IMR-90 (cell line): ENCODE data around the gene FBN1. TPM values are rescaled to one million over a fixed set of nuclear protein-coding genes. Genes with fewer than 3 reads are reported as not detected.

Experiments used
- ATAC-seq: fragments of 200-7000 bp; cut with Tn5 transposase; 2 replicates; pipeline ENCODE4 v1.9.1; 2020; ENCODE audit warnings: low read depth, mild to moderate bottlenecking, moderate library complexity
- BruUV-seq: library from RNA; stranded (reverse); fragments of 400-500 nt; replicated peaks from 2 replicates; lab custom pipeline; 2021; lab: Mats Ljungman, UMichigan
- CTCF ChIA-PET: fragments of 300-600 bp; formaldehyde crosslinking; extraction: SDS; loops from one replicate; lab custom pipeline; 2021; ENCODE audit warnings: antibody characterized with exemption; lab: Yijun Ruan, JAX
- POLR2A ChIA-PET: fragments of 300-600 bp; sonication (Branson Sonifier 250); formaldehyde crosslinking; loops from one replicate; lab custom pipeline; 2022; ENCODE audit warnings: antibody characterized with exemption; ENCODE audit not compliant: unreplicated experiment; lab: Charles Lee
- DNase-seq: peaks from one replicate; pipeline ENCODE4 v3.0.0; 2013
- H2AFZ ChIP-seq: replicated peaks from 2 replicates; pipeline ENCODE3; 2013; ENCODE audit warnings: low read length, mild to moderate bottlenecking; ENCODE audit not compliant: poor library complexity
- H2AK5ac ChIP-seq: 2 replicates; pipeline ENCODE4 v1.6.1; 2013; ENCODE audit warnings: low read depth, low read length, inconsistent platforms
- H2AK9ac ChIP-seq: replicated peaks from 2 replicates; pipeline ENCODE3; 2013; ENCODE audit warnings: mild to moderate bottlenecking, low read depth, low read length, moderate library complexity; ENCODE audit not compliant: poor library complexity
- H2BK120ac ChIP-seq: 2 replicates; pipeline ENCODE4 v1.6.1; 2013; ENCODE audit warnings: low read depth, low read length, inconsistent platforms
- H2BK15ac ChIP-seq: 3 replicates; pipeline ENCODE4 v1.6.1; 2013; ENCODE audit warnings: low read depth, low read length, inconsistent platforms
- H2BK20ac ChIP-seq: 2 replicates; pipeline ENCODE4 v1.6.1; 2013; ENCODE audit warnings: low read depth, mild to moderate bottlenecking, inconsistent platforms, low read length, moderate library complexity
- H2BK5ac ChIP-seq: 2 replicates; pipeline ENCODE4 v1.6.1; 2013; ENCODE audit warnings: mild to moderate bottlenecking, low read depth, low read length, inconsistent platforms; ENCODE audit not compliant: poor library complexity, severe bottlenecking
- H3K14ac ChIP-seq: replicated peaks from 2 replicates; pipeline ENCODE4 v1.6.1; 2013; ENCODE audit warnings: low read depth, low read length, inconsistent platforms
- H3K18ac ChIP-seq: 2 replicates; pipeline ENCODE4 v1.6.1; 2013; ENCODE audit warnings: low read depth, low read length, control low read depth
- H3K23ac ChIP-seq: 2 replicates; pipeline ENCODE4 v1.6.1; 2013; ENCODE audit warnings: low read depth, low read length, inconsistent platforms
- H3K27ac ChIP-seq: 2 replicates; pipeline ENCODE4 v1.5.1; 2013; ENCODE audit warnings: mild to moderate bottlenecking, control low read depth, low read length; ENCODE audit not compliant: insufficient read depth
- H3K27me3 ChIP-seq: 2 replicates; pipeline ENCODE4 v1.6.1; 2013; ENCODE audit warnings: low read length; ENCODE audit not compliant: control insufficient read depth, insufficient read depth
- H3K36me3 ChIP-seq: 2 replicates; pipeline ENCODE4 v1.6.1; 2013; ENCODE audit warnings: low read length, mixed read lengths; ENCODE audit not compliant: control insufficient read depth, insufficient read depth
- H3K4ac ChIP-seq: 2 replicates; pipeline ENCODE4 v1.6.1; 2013; ENCODE audit warnings: low read depth, low read length, inconsistent platforms
- H3K4me1 ChIP-seq: 2 replicates; pipeline ENCODE4 v1.6.1; 2013; ENCODE audit warnings: low read length, mixed read lengths; ENCODE audit not compliant: control insufficient read depth, insufficient read depth
- H3K4me2 ChIP-seq: 2 replicates; pipeline ENCODE4 v1.6.1; 2013; ENCODE audit warnings: low read depth, mild to moderate bottlenecking, control low read depth, low read length, moderate library complexity
- H3K4me3 ChIP-seq: 2 replicates; pipeline ENCODE4 v1.5.1; 2013; ENCODE audit warnings: low read depth, mild to moderate bottlenecking, control low read depth, low read length, moderate library complexity; ENCODE audit not compliant: insufficient read depth
- H3K56ac ChIP-seq: 2 replicates; pipeline ENCODE4 v1.6.1; 2013; ENCODE audit warnings: low read length, inconsistent platforms; ENCODE audit not compliant: insufficient read depth; ENCODE audit errors: extremely low read depth
- H3K79me1 ChIP-seq, 2 experiments: 2 replicates each; pipeline ENCODE4 v1.6.1; 2013; ENCODE audit warnings: low read length in 2 of 2, inconsistent platforms in 1 of 2, low read depth in 1 of 2
- H3K9ac ChIP-seq: 2 replicates; pipeline ENCODE4 v1.6.1; 2013; ENCODE audit warnings: low read depth, low read length, control low read depth
- H3K9me1 ChIP-seq: 2 replicates; pipeline ENCODE4 v1.6.1; 2013; ENCODE audit warnings: low read length, inconsistent platforms; ENCODE audit not compliant: insufficient read depth
- H3K9me3 ChIP-seq: 2 replicates; pipeline ENCODE4 v1.6.1; 2013; ENCODE audit warnings: low read length; ENCODE audit not compliant: control insufficient read depth, insufficient read depth
- H4K20me1 ChIP-seq: 2 replicates; pipeline ENCODE4 v1.6.1; 2013; ENCODE audit warnings: low read length, inconsistent platforms; ENCODE audit not compliant: insufficient read depth
- H4K5ac ChIP-seq: 2 replicates; pipeline ENCODE4 v1.6.1; 2013; ENCODE audit warnings: mild to moderate bottlenecking, low read depth, low read length, control low read depth
- H4K8ac ChIP-seq, 2 experiments: 2 replicates each; pipeline ENCODE4 v1.6.1; 2013; ENCODE audit warnings: low read depth in 2 of 2, low read length in 2 of 2, control low read depth in 1 of 2, inconsistent platforms in 1 of 2
- H4K91ac ChIP-seq: 2 replicates; pipeline ENCODE4 v1.6.1; 2013; ENCODE audit warnings: low read depth, low read length, inconsistent platforms; ENCODE audit not compliant: insufficient read depth
- BHLHE40 ChIP-seq: fragments of 150-350 bp; IDR thresholded peaks from 2 replicates; pipeline ENCODE4 v1.6.1; 2016; ENCODE audit warnings: mild to moderate bottlenecking, low read depth, low read length
- CHD1 ChIP-seq: IDR thresholded peaks from 2 replicates; pipeline ENCODE4 v1.6.1; 2012; ENCODE audit warnings: low read depth, low read length, improper control_type of control experiment
- FOS ChIP-seq: fragments of 150-350 bp; IDR thresholded peaks from 2 replicates; pipeline ENCODE4 v1.6.1; 2016; ENCODE audit warnings: low read depth, low read length
- MAFK ChIP-seq: IDR thresholded peaks from 2 replicates; pipeline ENCODE4 v1.6.1; 2012; ENCODE audit warnings: low read depth, low read length, improper control_type of control experiment
- MAZ ChIP-seq: IDR thresholded peaks from 2 replicates; pipeline ENCODE4 v1.6.1; 2012; ENCODE audit warnings: low read depth, mild to moderate bottlenecking, low read length, improper control_type of control experiment, moderate library complexity, borderline replicate concordance
- NFE2L2 ChIP-seq: fragments of 150-350 bp; IDR thresholded peaks from 2 replicates; pipeline ENCODE4 v1.6.1; 2016; ENCODE audit warnings: low read depth, mild to moderate bottlenecking, low read length
- POLR2A ChIP-seq: IDR thresholded peaks from 2 replicates; pipeline ENCODE4 v1.6.1; 2012; ENCODE audit warnings: mild to moderate bottlenecking, low read depth, low read length
- RAD21 ChIP-seq: IDR thresholded peaks from 2 replicates; pipeline ENCODE4 v1.6.1; 2012; ENCODE audit warnings: low read length, improper control_type of control experiment
- RCOR1 ChIP-seq: IDR thresholded peaks from 2 replicates; pipeline ENCODE4 v1.6.1; 2012; ENCODE audit warnings: mild to moderate bottlenecking, low read length, improper control_type of control experiment; ENCODE audit not compliant: insufficient replicate concordance
- SMC3 ChIP-seq: fragments of 150-350 bp; IDR thresholded peaks from 2 replicates; pipeline ENCODE4 v1.6.1; 2016; ENCODE audit warnings: low read depth, mild to moderate bottlenecking, antibody characterized with exemption, low read length, moderate library complexity
- WGBS, 2 experiments: methylation state at CpG; one replicate each; pipeline versions ENCODE4 v1.1.5 to v1.1.7; 2013; ENCODE audit warnings: missing lambda C conversion rate in 2 of 2; ENCODE audit not compliant: insufficient read length in 1 of 2; ENCODE audit errors: extremely low coverage in 2 of 2; 5-methylcytosine and 5-hydroxymethylcytosine counted together
- dilution Hi-C: fragments of 300-500 bp; cut with HindIII; formaldehyde crosslinking; loops from one replicate; pipeline ENCODE4 v1.14.3; 2018; ENCODE audit warnings: low sequenced_read_pairs; ENCODE audit not compliant: unreplicated experiment
- in situ Hi-C: fragments of 300-500 bp; cut with MboI; formaldehyde crosslinking; loops from 3 replicates; pipeline ENCODE4 v1.14.3; 2019; ENCODE audit warnings: low sequenced_read_pairs, inconsistent platforms, mixed read lengths
- intact Hi-C: fragments of 100-400 bp; cut with micrococcal nuclease; formaldehyde crosslinking; loops from 2 replicates; pipeline ENCODE4 v1.10.0; 2022
- polyA plus RNA-seq, 3 experiments: library from polyadenylated mRNA; depleted of rRNA; stranded (reverse); fragments of >200 nt; gene quantifications; 2 replicates each; pipeline ENCODE4 v1.2.3, GENCODE V29; 2012; ENCODE audit warnings: low replicate concordance in 1 of 3
- total RNA-seq: library from RNA; depleted of rRNA; stranded (reverse); fragments of >200 nt; gene quantifications from 2 replicates; pipeline ENCODE4 v1.2.3, GENCODE V29; 2012
- TF ChIP-seq, protein P1 (sequence below): fragments of 150-350 bp; IDR thresholded peaks from 2 replicates; pipeline ENCODE4 v1.6.1; 2017; ENCODE audit warnings: mild to moderate bottlenecking, antibody characterized with exemption, low read length, low read depth
- TF ChIP-seq, protein P2 (sequence below): conservative IDR thresholded peaks from 2 replicates; pipeline ENCODE4 v1.5.1; 2012; ENCODE audit warnings: mild to moderate bottlenecking, low read depth, low read length, improper control_type of control experiment
- TF ChIP-seq, protein P3 (sequence below): fragments of 150-350 bp; IDR thresholded peaks from 2 replicates; pipeline ENCODE4 v1.6.1; 2016; ENCODE audit warnings: low read depth, mild to moderate bottlenecking, low read length, moderate library complexity, borderline replicate concordance

FBN1 gene
- total and polyA plus RNA-seq, 2 of the 4 experiments (the other 2 are of a cell fraction), result 134 to 283 TPM

DNA sequence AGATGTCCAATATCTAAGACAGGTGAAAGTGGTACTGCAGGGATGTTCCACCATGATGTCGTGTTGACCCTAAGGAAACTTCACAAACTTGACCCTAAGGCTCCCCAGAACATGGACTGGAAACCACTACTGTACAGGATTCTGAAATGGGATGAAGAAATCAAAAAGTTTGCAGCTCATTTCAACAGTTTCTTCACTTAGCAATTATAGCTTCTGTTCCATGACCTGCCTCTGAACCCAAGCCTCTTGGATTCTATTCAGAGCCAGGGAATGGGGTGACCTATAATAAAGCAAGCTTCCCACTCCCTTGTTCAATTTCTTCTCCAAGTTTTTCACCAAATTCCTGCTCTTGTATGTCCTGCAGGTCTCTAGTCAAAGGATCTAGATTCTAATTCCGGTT lies 273.5 kb downstream of the FBN1 start:
- H2AK5ac ChIP-seq, result no peak overlapping the region
- no TSS peak for BruUV-seq
- H4K91ac ChIP-seq, result no peak overlapping the region
- H3K79me1 ChIP-seq, result no peaks in the 10 kb centered on the region
- TF ChIP-seq, protein P1, sequence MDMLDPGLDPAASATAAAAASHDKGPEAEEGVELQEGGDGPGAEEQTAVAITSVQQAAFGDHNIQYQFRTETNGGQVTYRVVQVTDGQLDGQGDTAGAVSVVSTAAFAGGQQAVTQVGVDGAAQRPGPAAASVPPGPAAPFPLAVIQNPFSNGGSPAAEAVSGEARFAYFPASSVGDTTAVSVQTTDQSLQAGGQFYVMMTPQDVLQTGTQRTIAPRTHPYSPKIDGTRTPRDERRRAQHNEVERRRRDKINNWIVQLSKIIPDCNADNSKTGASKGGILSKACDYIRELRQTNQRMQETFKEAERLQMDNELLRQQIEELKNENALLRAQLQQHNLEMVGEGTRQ, result no peak
- TF ChIP-seq MAFK (no peak), MAZ (no peak), FOS (no peak), NFE2L2 (no peak), BHLHE40 (no peak), RAD21 (no peak), POLR2A (no peak), CHD1 (no peak), SMC3 (no peak), RCOR1 (no peak)
- TF ChIP-seq, protein P2, sequence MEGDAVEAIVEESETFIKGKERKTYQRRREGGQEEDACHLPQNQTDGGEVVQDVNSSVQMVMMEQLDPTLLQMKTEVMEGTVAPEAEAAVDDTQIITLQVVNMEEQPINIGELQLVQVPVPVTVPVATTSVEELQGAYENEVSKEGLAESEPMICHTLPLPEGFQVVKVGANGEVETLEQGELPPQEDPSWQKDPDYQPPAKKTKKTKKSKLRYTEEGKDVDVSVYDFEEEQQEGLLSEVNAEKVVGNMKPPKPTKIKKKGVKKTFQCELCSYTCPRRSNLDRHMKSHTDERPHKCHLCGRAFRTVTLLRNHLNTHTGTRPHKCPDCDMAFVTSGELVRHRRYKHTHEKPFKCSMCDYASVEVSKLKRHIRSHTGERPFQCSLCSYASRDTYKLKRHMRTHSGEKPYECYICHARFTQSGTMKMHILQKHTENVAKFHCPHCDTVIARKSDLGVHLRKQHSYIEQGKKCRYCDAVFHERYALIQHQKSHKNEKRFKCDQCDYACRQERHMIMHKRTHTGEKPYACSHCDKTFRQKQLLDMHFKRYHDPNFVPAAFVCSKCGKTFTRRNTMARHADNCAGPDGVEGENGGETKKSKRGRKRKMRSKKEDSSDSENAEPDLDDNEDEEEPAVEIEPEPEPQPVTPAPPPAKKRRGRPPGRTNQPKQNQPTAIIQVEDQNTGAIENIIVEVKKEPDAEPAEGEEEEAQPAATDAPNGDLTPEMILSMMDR, result no peak
- TF ChIP-seq, protein P3, sequence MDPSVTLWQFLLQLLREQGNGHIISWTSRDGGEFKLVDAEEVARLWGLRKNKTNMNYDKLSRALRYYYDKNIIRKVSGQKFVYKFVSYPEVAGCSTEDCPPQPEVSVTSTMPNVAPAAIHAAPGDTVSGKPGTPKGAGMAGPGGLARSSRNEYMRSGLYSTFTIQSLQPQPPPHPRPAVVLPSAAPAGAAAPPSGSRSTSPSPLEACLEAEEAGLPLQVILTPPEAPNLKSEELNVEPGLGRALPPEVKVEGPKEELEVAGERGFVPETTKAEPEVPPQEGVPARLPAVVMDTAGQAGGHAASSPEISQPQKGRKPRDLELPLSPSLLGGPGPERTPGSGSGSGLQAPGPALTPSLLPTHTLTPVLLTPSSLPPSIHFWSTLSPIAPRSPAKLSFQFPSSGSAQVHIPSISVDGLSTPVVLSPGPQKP, result no peak
- no peak overlapping the region for H3K23ac ChIP-seq
- in situ Hi-C loops, result loop anchor here (25.0 kb wide), 1 partner anchor 590 kb away; the partner anchor contains the start of gene SHC4
- ChIA-PET POLR2A (no interaction called here), CTCF (no interaction called here)
- no peak overlapping the region for H3K14ac ChIP-seq
- H3K4me3 ChIP-seq, result no peak overlapping the region
- H2BK20ac ChIP-seq, result no peak overlapping the region
- no peak overlapping the region for H4K5ac ChIP-seq
- no peak overlapping the region for H2AK9ac ChIP-seq
- intact Hi-C loops, result no loop called here
- no CpG with 5 or more reads among the region's 2 CpGs for WGBS, 2 experiments
- H4K20me1 ChIP-seq, result no peaks in the 10 kb centered on the region
- H3K27ac ChIP-seq, result no peak overlapping the region
- H3K36me3 ChIP-seq, result no peaks in the 10 kb centered on the region
- no peak overlapping the region for H3K56ac ChIP-seq
- dilution Hi-C loops, result no loop called here
- no peak overlapping the region for H3K4ac ChIP-seq
- no peak for DNase-seq
- peaks cover 4% of the 10 kb centered on the region; the same call in 1 of the 2 replicates for H3K9me1 ChIP-seq
- H3K4me2 ChIP-seq, result no peak overlapping the region
- H3K27me3 ChIP-seq, result no peaks in the 10 kb centered on the region
- H2BK5ac ChIP-seq, result no peak overlapping the region
- H2AFZ ChIP-seq, result no peak overlapping the region
- no peak overlapping the region for H4K8ac ChIP-seq
- H3K9ac ChIP-seq, result no peak overlapping the region
- no peak overlapping the region for H2BK15ac ChIP-seq
- no peak overlapping the region for H2BK120ac ChIP-seq
- peaks cover 2% of the 10 kb centered on the region; the same call in 1 of the 2 replicates for H3K4me1 ChIP-seq
- no peaks in the 10 kb centered on the region for H3K9me3 ChIP-seq
- no peak overlapping the region for H3K18ac ChIP-seq
- ATAC-seq, result no peak
